Measurements from ENCODE around the gene GRAMD1B.

- TF ChIP-seq, protein P1, sequence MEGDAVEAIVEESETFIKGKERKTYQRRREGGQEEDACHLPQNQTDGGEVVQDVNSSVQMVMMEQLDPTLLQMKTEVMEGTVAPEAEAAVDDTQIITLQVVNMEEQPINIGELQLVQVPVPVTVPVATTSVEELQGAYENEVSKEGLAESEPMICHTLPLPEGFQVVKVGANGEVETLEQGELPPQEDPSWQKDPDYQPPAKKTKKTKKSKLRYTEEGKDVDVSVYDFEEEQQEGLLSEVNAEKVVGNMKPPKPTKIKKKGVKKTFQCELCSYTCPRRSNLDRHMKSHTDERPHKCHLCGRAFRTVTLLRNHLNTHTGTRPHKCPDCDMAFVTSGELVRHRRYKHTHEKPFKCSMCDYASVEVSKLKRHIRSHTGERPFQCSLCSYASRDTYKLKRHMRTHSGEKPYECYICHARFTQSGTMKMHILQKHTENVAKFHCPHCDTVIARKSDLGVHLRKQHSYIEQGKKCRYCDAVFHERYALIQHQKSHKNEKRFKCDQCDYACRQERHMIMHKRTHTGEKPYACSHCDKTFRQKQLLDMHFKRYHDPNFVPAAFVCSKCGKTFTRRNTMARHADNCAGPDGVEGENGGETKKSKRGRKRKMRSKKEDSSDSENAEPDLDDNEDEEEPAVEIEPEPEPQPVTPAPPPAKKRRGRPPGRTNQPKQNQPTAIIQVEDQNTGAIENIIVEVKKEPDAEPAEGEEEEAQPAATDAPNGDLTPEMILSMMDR (IDR thresholded peaks at IDR 0.05), result no peak
- no peak for TF ChIP-seq POLR2A (IDR thresholded peaks at IDR 0.05; ENCODE audit: low read depth)
These were observed 151.8 kb downstream of the GRAMD1B start for GRCh38 chr11:123581651-123582399.
